ENCODE data around the gene TNS3. TPM values are rescaled to one million over a fixed set of nuclear protein-coding genes. Genes with fewer than 3 reads are reported as not detected.

Gene TNS3
- total and polyA plus RNA-seq, 9 of the 15 experiments (the other 6 are each of a cell fraction or from before 2014, with no cell fraction given): 0.20 TPM; not detected in 8

GRCh38 chr7:47404010-47404409, 177.9 kb downstream of the TNS3 start (continued):
- TF ChIP-seq, protein P1, sequence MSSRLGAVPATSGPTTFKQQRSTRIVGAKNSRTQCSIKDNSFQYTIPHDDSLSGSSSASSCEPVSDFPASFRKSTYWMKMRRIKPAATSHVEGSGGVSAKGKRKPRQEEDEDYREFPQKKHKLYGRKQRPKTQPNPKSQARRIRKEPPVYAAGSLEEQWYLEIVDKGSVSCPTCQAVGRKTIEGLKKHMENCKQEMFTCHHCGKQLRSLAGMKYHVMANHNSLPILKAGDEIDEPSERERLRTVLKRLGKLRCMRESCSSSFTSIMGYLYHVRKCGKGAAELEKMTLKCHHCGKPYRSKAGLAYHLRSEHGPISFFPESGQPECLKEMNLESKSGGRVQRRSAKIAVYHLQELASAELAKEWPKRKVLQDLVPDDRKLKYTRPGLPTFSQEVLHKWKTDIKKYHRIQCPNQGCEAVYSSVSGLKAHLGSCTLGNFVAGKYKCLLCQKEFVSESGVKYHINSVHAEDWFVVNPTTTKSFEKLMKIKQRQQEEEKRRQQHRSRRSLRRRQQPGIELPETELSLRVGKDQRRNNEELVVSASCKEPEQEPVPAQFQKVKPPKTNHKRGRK (tag; IDR thresholded peaks at IDR 0.05): no peak
- TF ChIP-seq YBX1 (IDR thresholded peaks at IDR 0.05) (no peak), KDM2B (CRISPR knock-in tag; IDR thresholded peaks at IDR 0.05) (no peak), HINFP (tag; conservative IDR thresholded peaks at IDR 0.05; ENCODE audit: low read depth) (no peak), CAMTA2 (CRISPR knock-in tag; conservative IDR thresholded peaks at IDR 0.05) (no peak), SRF (CRISPR knock-in tag; IDR thresholded peaks at IDR 0.05) (no peak), KLF16 (IDR thresholded peaks at IDR 0.05) (no peak), YY1 (IDR thresholded peaks at IDR 0.05; ENCODE audit: borderline replicate concordance in 1 of 3, control insufficient read depth in 1 of 3, extremely low read depth in 1 of 3, insufficient read depth in 3 of 3, insufficient read length in 1 of 3, insufficient replicate concordance in 2 of 3, low read depth in 1 of 3, low read length in 2 of 3) (no peak), C11orf30 (IDR thresholded peaks at IDR 0.05; ENCODE audit: low read depth) (no peak), FOXK1 (CRISPR knock-in tag; IDR thresholded peaks at IDR 0.05; ENCODE audit: borderline replicate concordance) (no peak), TBP (optimal IDR thresholded peaks at IDR 0.05; ENCODE audit: low read depth, low read length) (no peak)
- TF ChIP-seq, protein P2, sequence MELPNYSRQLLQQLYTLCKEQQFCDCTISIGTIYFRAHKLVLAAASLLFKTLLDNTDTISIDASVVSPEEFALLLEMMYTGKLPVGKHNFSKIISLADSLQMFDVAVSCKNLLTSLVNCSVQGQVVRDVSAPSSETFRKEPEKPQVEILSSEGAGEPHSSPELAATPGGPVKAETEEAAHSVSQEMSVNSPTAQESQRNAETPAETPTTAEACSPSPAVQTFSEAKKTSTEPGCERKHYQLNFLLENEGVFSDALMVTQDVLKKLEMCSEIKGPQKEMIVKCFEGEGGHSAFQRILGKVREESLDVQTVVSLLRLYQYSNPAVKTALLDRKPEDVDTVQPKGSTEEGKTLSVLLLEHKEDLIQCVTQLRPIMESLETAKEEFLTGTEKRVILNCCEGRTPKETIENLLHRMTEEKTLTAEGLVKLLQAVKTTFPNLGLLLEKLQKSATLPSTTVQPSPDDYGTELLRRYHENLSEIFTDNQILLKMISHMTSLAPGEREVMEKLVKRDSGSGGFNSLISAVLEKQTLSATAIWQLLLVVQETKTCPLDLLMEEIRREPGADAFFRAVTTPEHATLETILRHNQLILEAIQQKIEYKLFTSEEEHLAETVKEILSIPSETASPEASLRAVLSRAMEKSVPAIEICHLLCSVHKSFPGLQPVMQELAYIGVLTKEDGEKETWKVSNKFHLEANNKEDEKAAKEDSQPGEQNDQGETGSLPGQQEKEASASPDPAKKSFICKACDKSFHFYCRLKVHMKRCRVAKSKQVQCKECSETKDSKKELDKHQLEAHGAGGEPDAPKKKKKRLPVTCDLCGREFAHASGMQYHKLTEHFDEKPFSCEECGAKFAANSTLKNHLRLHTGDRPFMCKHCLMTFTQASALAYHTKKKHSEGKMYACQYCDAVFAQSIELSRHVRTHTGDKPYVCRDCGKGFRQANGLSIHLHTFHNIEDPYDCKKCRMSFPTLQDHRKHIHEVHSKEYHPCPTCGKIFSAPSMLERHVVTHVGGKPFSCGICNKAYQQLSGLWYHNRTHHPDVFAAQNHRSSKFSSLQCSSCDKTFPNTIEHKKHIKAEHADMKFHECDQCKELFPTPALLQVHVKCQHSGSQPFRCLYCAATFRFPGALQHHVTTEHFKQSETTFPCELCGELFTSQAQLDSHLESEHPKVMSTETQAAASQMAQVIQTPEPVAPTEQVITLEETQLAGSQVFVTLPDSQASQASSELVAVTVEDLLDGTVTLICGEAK (IDR thresholded peaks at IDR 0.05): no peak
- TF ChIP-seq, protein P2 (CRISPR knock-in tag; IDR thresholded peaks at IDR 0.05): no peak
- TF ChIP-seq, protein P3, sequence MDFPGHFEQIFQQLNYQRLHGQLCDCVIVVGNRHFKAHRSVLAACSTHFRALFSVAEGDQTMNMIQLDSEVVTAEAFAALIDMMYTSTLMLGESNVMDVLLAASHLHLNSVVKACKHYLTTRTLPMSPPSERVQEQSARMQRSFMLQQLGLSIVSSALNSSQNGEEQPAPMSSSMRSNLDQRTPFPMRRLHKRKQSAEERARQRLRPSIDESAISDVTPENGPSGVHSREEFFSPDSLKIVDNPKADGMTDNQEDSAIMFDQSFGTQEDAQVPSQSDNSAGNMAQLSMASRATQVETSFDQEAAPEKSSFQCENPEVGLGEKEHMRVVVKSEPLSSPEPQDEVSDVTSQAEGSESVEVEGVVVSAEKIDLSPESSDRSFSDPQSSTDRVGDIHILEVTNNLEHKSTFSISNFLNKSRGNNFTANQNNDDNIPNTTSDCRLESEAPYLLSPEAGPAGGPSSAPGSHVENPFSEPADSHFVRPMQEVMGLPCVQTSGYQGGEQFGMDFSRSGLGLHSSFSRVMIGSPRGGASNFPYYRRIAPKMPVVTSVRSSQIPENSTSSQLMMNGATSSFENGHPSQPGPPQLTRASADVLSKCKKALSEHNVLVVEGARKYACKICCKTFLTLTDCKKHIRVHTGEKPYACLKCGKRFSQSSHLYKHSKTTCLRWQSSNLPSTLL (IDR thresholded peaks at IDR 0.05): no peak
